Measurements from ENCODE around the gene SPRR5. TPM values are rescaled to one million over a fixed set of nuclear protein-coding genes. Genes with fewer than 3 reads are reported as not detected.

SPRR5 gene
- total and polyA plus RNA-seq, 2 of the 8 experiments (the other 6 are each of a cell fraction or from before 2014, with no cell fraction given), result not detected

DNA sequence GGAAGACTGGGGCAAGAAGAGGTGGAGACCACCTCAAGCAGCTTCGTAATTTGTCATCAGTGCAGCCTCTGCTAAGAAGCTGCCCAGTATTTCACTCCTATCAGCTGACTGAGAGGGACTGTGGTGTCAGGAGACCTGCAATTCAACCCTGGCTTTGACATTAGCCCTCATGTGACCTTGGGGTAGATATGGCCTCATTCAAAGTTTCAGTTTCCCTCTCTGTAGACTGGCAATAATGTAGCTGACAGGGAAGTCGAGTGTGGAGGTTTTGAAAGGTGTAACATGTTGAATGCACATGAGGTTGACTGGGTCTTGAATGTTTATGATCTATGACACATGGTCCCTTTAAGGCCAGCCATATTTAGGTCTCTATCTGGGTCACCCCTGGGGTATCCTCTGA lies 21.2 kb downstream of the SPRR5 start:
- H3K4ac ChIP-seq (replicated peaks; ENCODE audit: insufficient read length, low read depth, low read length), result no peak overlapping the region
- DNase-seq (ENCODE audit: low read depth in 1 of 2, low spot score in 2 of 2), result no peak
- H3K23me2 ChIP-seq (ENCODE audit: low read depth, low read length), result no peaks in the 10 kb centered on the region
- H3K56ac ChIP-seq (replicated peaks; ENCODE audit: insufficient read length, low read depth, low read length), result no peak overlapping the region
- no peak for FAIRE-seq
- no peak overlapping the region for H2AK5ac ChIP-seq (ENCODE audit: low read depth, low read length)
- peaks cover 0 to 4% of the 10 kb centered on the region in 2 experiments; a peak in 1 of 4 replicates for H3K9me3 ChIP-seq (ENCODE audit: insufficient read depth in 2 of 2, low read depth in 1 of 2, low read length in 1 of 2)
- no peak overlapping the region for H3K4me3 ChIP-seq (ENCODE audit: extremely low read depth in 1 of 4, insufficient read depth in 2 of 4, low read depth in 3 of 4, low read length in 4 of 4)
- POLR2A ChIA-PET (ENCODE audit: partially characterized antibody), result no interaction called here
- H3K23ac ChIP-seq (ENCODE audit: insufficient read length), result no peak overlapping the region
- WGBS, 2 experiments (ENCODE audit: extremely low coverage in 1 of 2, insufficient coverage in 1 of 2, insufficient read length in 1 of 2, insufficient replicate concordance in 2 of 2, low coverage in 1 of 2, low lambda C conversion rate in 2 of 2, missing lambda C conversion rate in 1 of 2), result 100% methylated on average over 2 of the region's 2 CpGs; no CpG with 5 or more reads in 1 of the 2 experiments
- H3K4me1 ChIP-seq (replicated peaks in 1 of 4; ENCODE audit: control insufficient read depth in 3 of 4, insufficient read depth in 4 of 4, low read length in 3 of 4), result no peaks in the 10 kb centered on the region
- H3K9ac ChIP-seq (replicated peaks in 1 of 4; ENCODE audit: extremely low read depth in 1 of 4, low read depth in 3 of 4, low read length in 3 of 4), result no peak overlapping the region
- CTCF ChIA-PET (ENCODE audit: partially characterized antibody), result interaction anchor here (1.1 to 4.7 kb wide), 4 partner anchors 8 to 230 kb away, joined by 3 to 27 read pairs (median 6); no protein-coding TSS in a partner anchor
- H2AFZ ChIP-seq (ENCODE audit: low read length), result 0 out of 2 replicates have a peak overlapping the region, but pooled peaks have one; percentile 4
- no peak overlapping the region for H2BK5ac ChIP-seq (ENCODE audit: low read depth, low read length)
- no peak overlapping the region for H3K4me2 ChIP-seq (ENCODE audit: insufficient read depth in 1 of 2, low read depth in 2 of 2, low read length in 2 of 2)
- H2BK12ac ChIP-seq (ENCODE audit: low read depth, low read length), result no peak overlapping the region
- no peaks in the 10 kb centered on the region for H3K27me3 ChIP-seq (replicated peaks in 1 of 4; ENCODE audit: control insufficient read depth in 3 of 4, extremely low read depth in 1 of 4, insufficient read depth in 3 of 4, low read length in 3 of 4)
- no peak overlapping the region for H3K27ac ChIP-seq (ENCODE audit: low read depth, low read length)
- no peak overlapping the region for H3K18ac ChIP-seq (ENCODE audit: extremely low read depth, low read length)
- no peak overlapping the region for H4K8ac ChIP-seq (ENCODE audit: extremely low read depth, insufficient read depth, low read length)
- H3K14ac ChIP-seq (ENCODE audit: insufficient read length), result no peak overlapping the region
- H4K20me1 ChIP-seq (replicated peaks in 1 of 2; ENCODE audit: control insufficient read depth in 1 of 2, insufficient read depth in 2 of 2, low read length in 2 of 2), result no peaks in the 10 kb centered on the region
- no peak overlapping the region for H4K5ac ChIP-seq (ENCODE audit: insufficient read length, low read depth, low read length)
- no peaks in the 10 kb centered on the region for H3K79me2 ChIP-seq (ENCODE audit: control insufficient read depth in 1 of 2, insufficient read depth in 2 of 2, low read length in 2 of 2)
- no peak overlapping the region for H2BK15ac ChIP-seq (ENCODE audit: low read length)
- no peaks in the 10 kb centered on the region for H3K79me1 ChIP-seq (ENCODE audit: low read depth, low read length)
- no peak overlapping the region for H2BK20ac ChIP-seq (ENCODE audit: low read length)
- no peak overlapping the region for H4K91ac ChIP-seq (replicated peaks; ENCODE audit: insufficient read length, low read length)
- H3K36me3 ChIP-seq (ENCODE audit: control insufficient read depth in 2 of 4, insufficient read depth in 4 of 4, low read length in 3 of 4), result no peaks in the 10 kb centered on the region
- no peak overlapping the region for H2BK120ac ChIP-seq (replicated peaks; ENCODE audit: low read depth, low read length)
- TF ChIP-seq SP1 (IDR thresholded peaks at IDR 0.05; ENCODE audit: low read depth, low read length) (no peak), NANOG (IDR thresholded peaks at IDR 0.05; ENCODE audit: insufficient read depth, low read depth, low read length, poor library complexity, severe bottlenecking) (no peak), EP300 (IDR thresholded peaks at IDR 0.05; ENCODE audit: borderline replicate concordance in 1 of 2, low read depth in 2 of 2, low read length in 2 of 2) (no peak), POLR2A (IDR thresholded peaks at IDR 0.05; ENCODE audit: control extremely low read depth in 1 of 2, low read depth in 2 of 2, low read length in 2 of 2) (no peak), BCL11A (IDR thresholded peaks at IDR 0.05; ENCODE audit: low read depth in 2 of 2, low read length in 2 of 2) (no peak), CREB1 (IDR thresholded peaks at IDR 0.05) (no peak), TBP (IDR thresholded peaks at IDR 0.05; ENCODE audit: low read depth, low read length) (no peak), TCF12 (IDR thresholded peaks at IDR 0.05; ENCODE audit: low read depth, low read length) (no peak), POU5F1 (IDR thresholded peaks at IDR 0.05; ENCODE audit: low read depth, low read length) (no peak), ZNF274 (IDR thresholded peaks at IDR 0.05; ENCODE audit: borderline replicate concordance, extremely low read depth, low read length) (no peak), GABPA (IDR thresholded peaks at IDR 0.05; ENCODE audit: borderline replicate concordance, insufficient read depth, low read length) (no peak), RNF2 (IDR thresholded peaks at IDR 0.05; ENCODE audit: borderline replicate concordance, low read depth, low read length, missing control alignments, poor library complexity, severe bottlenecking) (no peak), EZH2 (IDR thresholded peaks at IDR 0.05; ENCODE audit: low read depth, low read length, severe bottlenecking) (no peak)
- TF ChIP-seq, protein P1, sequence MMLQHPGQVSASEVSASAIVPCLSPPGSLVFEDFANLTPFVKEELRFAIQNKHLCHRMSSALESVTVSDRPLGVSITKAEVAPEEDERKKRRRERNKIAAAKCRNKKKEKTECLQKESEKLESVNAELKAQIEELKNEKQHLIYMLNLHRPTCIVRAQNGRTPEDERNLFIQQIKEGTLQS (IDR thresholded peaks at IDR 0.05; ENCODE audit: insufficient read depth, low read depth, low read length), result no peak

Data from H1 (cell line).